Measurements from ENCODE around the gene PIBF1.
A peak's percentile ranks its signal among the peaks of the same experiment; 100 is the strongest.

The PIBF1 gene

GRCh38 chr13:72970301-72970880 is 188.5 kb downstream of the PIBF1 start:
- TF ChIP-seq CTCF (IDR thresholded peaks at IDR 0.05; ENCODE audit: low read length, missing control alignments) = no peak
- DNase-seq (ENCODE audit: low read depth) = no peak
- H3K4me3 ChIP-seq (replicated peaks; ENCODE audit: low read depth, low read length) = no peak overlapping the region

- H3K4me3 ChIP-seq (replicated peaks; ENCODE audit: low read depth, low read length) = no peak overlapping the region
- TF ChIP-seq CTCF (IDR thresholded peaks at IDR 0.05; ENCODE audit: low read length, missing control alignments) = no peak
- DNase-seq (ENCODE audit: low read depth) = no peak
These were observed 189.0 kb downstream of the PIBF1 start for GRCh38 chr13:72970956-72971355.

GRCh38 chr13:72973234-72973633 is 191.3 kb downstream of the PIBF1 start:
- TF ChIP-seq CTCF (IDR thresholded peaks at IDR 0.05; ENCODE audit: low read length, missing control alignments) = no peak
- no peak overlapping the region for H3K4me3 ChIP-seq (replicated peaks; ENCODE audit: low read depth, low read length)
- no peak for DNase-seq (ENCODE audit: low read depth)

- DNase-seq (ENCODE audit: low read depth) = peak; percentile 68
- H3K4me3 ChIP-seq (replicated peaks; ENCODE audit: low read depth, low read length) = no peak overlapping the region
- no peak for TF ChIP-seq CTCF (IDR thresholded peaks at IDR 0.05; ENCODE audit: low read length, missing control alignments)
These were observed 201.3 kb downstream of the PIBF1 start for GRCh38 chr13:72983085-72983768.

DNA sequence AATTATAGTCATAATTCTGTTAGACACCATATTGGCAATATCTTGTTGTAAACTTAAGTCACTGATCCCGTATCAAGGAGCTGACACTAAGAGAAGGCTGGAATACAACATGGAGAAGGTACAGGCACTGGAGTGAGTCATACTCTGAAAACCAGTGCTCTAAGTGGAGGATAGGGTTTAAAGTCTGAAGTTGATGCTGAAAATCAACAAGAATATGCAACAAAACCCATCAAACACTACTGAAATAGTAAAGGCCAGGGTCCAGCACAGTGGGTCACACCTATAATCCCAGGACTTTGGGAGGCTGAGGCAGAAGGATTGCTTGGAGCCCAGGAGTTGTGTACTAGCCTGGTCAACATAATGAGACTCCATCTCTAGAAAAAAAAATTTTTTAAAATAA is 203.7 kb downstream of the PIBF1 start:
- TF ChIP-seq CTCF (IDR thresholded peaks at IDR 0.05; ENCODE audit: low read length, missing control alignments) = no peak
- no peak overlapping the region for H3K4me3 ChIP-seq (replicated peaks; ENCODE audit: low read depth, low read length)
- DNase-seq (ENCODE audit: low read depth) = no peak

GRCh38 chr13:72986197-72986596 is 204.3 kb downstream of the PIBF1 start:
- no peak for DNase-seq (ENCODE audit: low read depth)
- H3K4me3 ChIP-seq (replicated peaks; ENCODE audit: low read depth, low read length) = no peak overlapping the region
- no peak for TF ChIP-seq CTCF (IDR thresholded peaks at IDR 0.05; ENCODE audit: low read length, missing control alignments)

DNA sequence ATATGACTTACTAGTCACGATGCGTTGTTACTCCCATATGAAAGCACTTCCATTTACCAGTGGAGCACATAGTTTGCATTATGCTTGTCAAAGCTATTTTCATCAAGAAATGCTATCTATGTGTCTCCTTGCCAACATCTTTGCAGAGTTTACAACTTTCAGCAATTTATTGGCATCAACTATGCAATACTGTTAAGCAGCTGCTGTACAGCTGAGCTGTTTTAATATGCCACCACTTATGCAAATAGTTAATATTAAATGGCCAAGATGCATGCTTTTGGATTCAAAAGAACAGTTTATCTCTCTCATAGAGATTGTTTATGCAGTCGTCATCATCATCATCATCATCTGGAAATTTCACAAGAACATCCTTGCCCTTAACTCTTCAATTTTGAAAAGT is 209.0 kb downstream of the PIBF1 start:
- no peak for DNase-seq (ENCODE audit: low read depth)

More for the DNA sequence above, 209.0 kb downstream of the PIBF1 start:
- no peak overlapping the region for H3K4me3 ChIP-seq (replicated peaks; ENCODE audit: low read depth, low read length)
- no peak for TF ChIP-seq CTCF (IDR thresholded peaks at IDR 0.05; ENCODE audit: low read length, missing control alignments)

Measured in fibroblast of pulmonary artery (primary cell).